GM10266 (cell line): ENCODE data around the gene SH2B2.

ENCODE experiments used
- DNase-seq: peaks from one replicate; pipeline ENCODE4 v3.0.0; 2012; ENCODE audit errors: extremely low spot score
- CTCF ChIP-seq: IDR thresholded peaks from 2 replicates; pipeline ENCODE4 v1.5.1; 2012; ENCODE audit warnings: mild to moderate bottlenecking, low read depth; ENCODE audit not compliant: control insufficient read depth, insufficient read depth; ENCODE audit errors: missing control alignments

Gene SH2B2

GRCh38 chr7:102266541-102266940 lies 20.1 kb upstream of the SH2B2 start:
- DNase-seq: no peak
- TF ChIP-seq CTCF: no peak

- TF ChIP-seq CTCF: no peak
- no peak for DNase-seq
Observed at GRCh38 chr7:102268635-102269034, 18.0 kb upstream of the SH2B2 start.

GRCh38 chr7:102270178-102270887 lies 16.3 kb upstream of the SH2B2 start:
- no peak for TF ChIP-seq CTCF
- DNase-seq: no peak

GRCh38 chr7:102271158-102271798 lies 15.4 kb upstream of the SH2B2 start:
- DNase-seq: no peak
- no peak for TF ChIP-seq CTCF

- TF ChIP-seq CTCF: peak; percentile 96
- peak; percentile 78 for DNase-seq
Observed at GRCh38 chr7:102272075-102272916, 14.4 kb upstream of the SH2B2 start.

- no peak for TF ChIP-seq CTCF
- no peak for DNase-seq
Observed at GRCh38 chr7:102272917-102273748, 13.5 kb upstream of the SH2B2 start.
